Kidney (tissue), 14 donors: ENCODE results near the gene GSG1L. TPM values are rescaled to one million over a fixed set of nuclear protein-coding genes. Genes with fewer than 3 reads are reported as not detected.

Source experiments
- DNase-seq, 5 donors: peaks; one replicate each; pipeline ENCODE4 v3.0.0-alpha.2; 2013 to 2020
- FAIRE-seq: peaks from 2 replicates; lab custom pipeline; 2012; peaks lifted over from hg19 to GRCh38; lab: Jason Lieb, UNC
- H3K27ac ChIP-seq, 2 donors: one replicate each; pipeline ENCODE4 v1.7.0; 2013; ENCODE audit warnings: low read depth in 2 of 2, low read length in 2 of 2, inconsistent platforms in 1 of 2
- H3K27me3 ChIP-seq: one replicate; pipeline ENCODE4 v1.7.1; 2013; ENCODE audit warnings: low read length, inconsistent platforms; ENCODE audit not compliant: control insufficient read depth, insufficient read depth
- H3K36me3 ChIP-seq, 3 donors: one replicate each; pipeline versions ENCODE4 v1.7.0 to v1.7.1; 2013; ENCODE audit warnings: low read length in 3 of 3, control low read depth in 1 of 3, inconsistent platforms in 1 of 3; ENCODE audit not compliant: insufficient read depth in 3 of 3, control insufficient read depth in 2 of 3
- H3K4me1 ChIP-seq, 3 donors: one replicate each; pipeline versions ENCODE4 v1.7.0 to v1.7.1; 2013; ENCODE audit warnings: low read length in 3 of 3, inconsistent platforms in 1 of 3, low read depth in 1 of 3; ENCODE audit not compliant: control insufficient read depth in 2 of 3, insufficient read depth in 2 of 3
- H3K4me3 ChIP-seq, 3 donors: one replicate each; pipeline versions ENCODE4 v1.7.0 to v1.8.1; 2013; ENCODE audit warnings: low read length in 3 of 3, control low read depth in 1 of 3, inconsistent platforms in 1 of 3
- H3K9ac ChIP-seq, 3 donors: one replicate each; pipeline versions ENCODE4 v1.7.0 to v1.7.1; 2013; ENCODE audit warnings: low read length in 3 of 3, control low read depth in 1 of 3, inconsistent platforms in 1 of 3
- H3K9me3 ChIP-seq, 3 donors: one replicate each; pipeline versions ENCODE4 v1.7.0 to v1.7.1; 2013; ENCODE audit warnings: low read length in 3 of 3, control low read depth in 1 of 3, inconsistent platforms in 1 of 3; ENCODE audit not compliant: control insufficient read depth in 2 of 3, insufficient read depth in 1 of 3
- intact Hi-C: fragments of 100-400 bp; cut with DNase I; formaldehyde crosslinking; loops from one replicate; pipeline ENCODE4 v1.11.1; 2022
- polyA plus RNA-seq: library from polyadenylated mRNA; stranded (reverse); fragments of 350-450 nt; fragmentation: Illumina TruSeq; extraction: RNeasy Lipid Tissue Mini Kit (QIAGEN cat#74804); gene quantifications from one replicate; pipeline ENCODE4 v1.2.3, GENCODE V29; 2014; ENCODE audit warnings: low read depth, low replicate concordance; ENCODE audit not compliant: insufficient read depth
- total RNA-seq: library from RNA; stranded (reverse); fragmentation: NEBNext Ultra II Directional; extraction: Animal tissue kit (Norgen Biotek cat#: 25700); gene quantifications from one replicate; pipeline ENCODE4 v1.2.1, GENCODE V29; 2021
- TF ChIP-seq, protein P1 (sequence below): IDR thresholded peaks from 3 replicates; pipeline ENCODE4 v1.5.1; 2012; ENCODE audit warnings: mild to moderate bottlenecking, moderate library complexity, borderline replicate concordance; ENCODE audit not compliant: insufficient read depth; ENCODE audit errors: extremely low read depth
- donor health status: control.
- donor health status: control.
- donor health status: control.
- donor health status: control.
- donor health status: control.
- donor health status: DM: yes; HTN: yes; CAD: no.
- donor health status: Normal renal cell carcinoma (clear cell type).

Gene GSG1L
- total and polyA plus RNA-seq, 2 donors from 2014 or later, result not detected

GRCh38 chr16:27818246-27818645 lies 245.3 kb downstream of the GSG1L start:
- Histone ChIP-seq H3K9ac (no peak overlapping the region), H3K27me3 (no peaks in the 10 kb centered on the region), H3K27ac (no peak overlapping the region), H3K36me3 (no peaks in the 10 kb centered on the region), H3K4me1 (no peaks in the 10 kb centered on the region), H3K4me3 (no peak overlapping the region), H3K9me3 (no peaks in the 10 kb centered on the region)
- DNase-seq (no peak), FAIRE-seq (no peak)
- intact Hi-C loops, result no loop called here
- TF ChIP-seq, protein P1, sequence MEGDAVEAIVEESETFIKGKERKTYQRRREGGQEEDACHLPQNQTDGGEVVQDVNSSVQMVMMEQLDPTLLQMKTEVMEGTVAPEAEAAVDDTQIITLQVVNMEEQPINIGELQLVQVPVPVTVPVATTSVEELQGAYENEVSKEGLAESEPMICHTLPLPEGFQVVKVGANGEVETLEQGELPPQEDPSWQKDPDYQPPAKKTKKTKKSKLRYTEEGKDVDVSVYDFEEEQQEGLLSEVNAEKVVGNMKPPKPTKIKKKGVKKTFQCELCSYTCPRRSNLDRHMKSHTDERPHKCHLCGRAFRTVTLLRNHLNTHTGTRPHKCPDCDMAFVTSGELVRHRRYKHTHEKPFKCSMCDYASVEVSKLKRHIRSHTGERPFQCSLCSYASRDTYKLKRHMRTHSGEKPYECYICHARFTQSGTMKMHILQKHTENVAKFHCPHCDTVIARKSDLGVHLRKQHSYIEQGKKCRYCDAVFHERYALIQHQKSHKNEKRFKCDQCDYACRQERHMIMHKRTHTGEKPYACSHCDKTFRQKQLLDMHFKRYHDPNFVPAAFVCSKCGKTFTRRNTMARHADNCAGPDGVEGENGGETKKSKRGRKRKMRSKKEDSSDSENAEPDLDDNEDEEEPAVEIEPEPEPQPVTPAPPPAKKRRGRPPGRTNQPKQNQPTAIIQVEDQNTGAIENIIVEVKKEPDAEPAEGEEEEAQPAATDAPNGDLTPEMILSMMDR, result no peak

GRCh38 chr16:27817038-27817437 lies 246.5 kb downstream of the GSG1L start:
- intact Hi-C loops, result no loop called here
- DNase-seq, result no peak
- no peaks in the 10 kb centered on the region for H3K27me3 ChIP-seq
- H3K4me1 ChIP-seq, result no peaks in the 10 kb centered on the region
- H3K9ac ChIP-seq, result no peak overlapping the region
- no peak overlapping the region for H3K4me3 ChIP-seq
- TF ChIP-seq, protein P1, result no peak
- H3K27ac ChIP-seq, result no peak overlapping the region
- H3K9me3 ChIP-seq, result no peaks in the 10 kb centered on the region
- no peaks in the 10 kb centered on the region for H3K36me3 ChIP-seq
- FAIRE-seq, result no peak

DNA sequence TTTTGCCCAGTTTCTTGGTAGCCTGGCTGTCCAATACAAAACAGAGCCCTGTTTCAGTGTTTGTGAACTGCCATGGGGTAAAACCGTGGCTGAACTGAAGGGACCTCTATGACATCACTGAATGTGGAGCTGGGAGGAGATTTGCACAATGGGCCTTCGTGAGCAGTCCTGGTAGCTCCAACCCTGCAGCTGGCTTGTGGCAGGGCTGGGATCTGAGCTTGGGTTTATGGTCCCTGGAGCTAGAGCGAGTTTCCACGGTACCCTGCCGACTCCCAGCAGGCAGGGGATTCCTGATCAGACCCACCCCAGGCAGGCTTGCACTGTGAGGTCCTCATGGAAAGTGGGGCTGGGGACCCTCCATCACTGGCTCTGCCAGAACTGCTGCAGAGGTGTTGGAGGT lies 247.0 kb downstream of the GSG1L start:
- Histone ChIP-seq H3K27ac (no peak overlapping the region), H3K9me3 (no peaks in the 10 kb centered on the region), H3K36me3 (no peaks in the 10 kb centered on the region), H3K9ac (no peak overlapping the region), H3K27me3 (no peaks in the 10 kb centered on the region), H3K4me3 (no peak overlapping the region), H3K4me1 (no peaks in the 10 kb centered on the region)
- DNase-seq (no peak), FAIRE-seq (no peak)
- intact Hi-C loops, result no loop called here
- TF ChIP-seq, protein P1, result no peak

DNA sequence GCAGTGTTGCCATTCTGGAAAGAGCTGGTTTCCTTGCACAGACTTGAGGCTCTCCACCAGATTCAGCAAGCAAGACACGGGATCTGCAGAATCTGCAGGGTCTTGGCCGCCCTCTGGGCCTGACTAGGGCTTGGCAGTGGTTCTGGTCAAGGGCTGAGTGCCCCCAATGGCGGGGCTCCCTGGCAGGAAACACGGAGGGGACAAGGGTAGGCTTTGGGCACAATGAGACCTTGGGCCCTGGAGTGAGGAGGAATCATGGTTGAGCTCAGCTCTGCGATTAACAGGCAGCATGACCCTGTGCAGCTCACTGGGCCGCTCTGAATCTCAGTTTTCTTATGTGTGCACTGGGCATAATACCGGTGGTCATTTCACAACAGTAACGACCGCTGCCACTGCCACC lies 249.9 kb downstream of the GSG1L start:
- FAIRE-seq (no peak), DNase-seq (peak in 1 of 5 donors; percentile 4)
- intact Hi-C loops, result no loop called here

More for the DNA sequence above, 249.9 kb downstream of the GSG1L start:
- TF ChIP-seq, protein P1, result no peak
- Histone ChIP-seq H3K36me3 (no peaks in the 10 kb centered on the region), H3K27me3 (no peaks in the 10 kb centered on the region), H3K9me3 (no peaks in the 10 kb centered on the region), H3K9ac (no peak overlapping the region), H3K27ac (no peak overlapping the region), H3K4me3 (no peak overlapping the region), H3K4me1 (no peaks in the 10 kb centered on the region)
